ENCODE data around the gene ZBTB16. TPM values are rescaled to one million over a fixed set of nuclear protein-coding genes. Genes with fewer than 3 reads are reported as not detected.
"Not testable (repeated sequence)": the region's sequence is repeated elsewhere in the genome, so short reads cannot be mapped to it uniquely, and the experiment has no call there.

ZBTB16 gene
- total RNA-seq, 1 donor from 2014 or later: 5.8 TPM

DNA sequence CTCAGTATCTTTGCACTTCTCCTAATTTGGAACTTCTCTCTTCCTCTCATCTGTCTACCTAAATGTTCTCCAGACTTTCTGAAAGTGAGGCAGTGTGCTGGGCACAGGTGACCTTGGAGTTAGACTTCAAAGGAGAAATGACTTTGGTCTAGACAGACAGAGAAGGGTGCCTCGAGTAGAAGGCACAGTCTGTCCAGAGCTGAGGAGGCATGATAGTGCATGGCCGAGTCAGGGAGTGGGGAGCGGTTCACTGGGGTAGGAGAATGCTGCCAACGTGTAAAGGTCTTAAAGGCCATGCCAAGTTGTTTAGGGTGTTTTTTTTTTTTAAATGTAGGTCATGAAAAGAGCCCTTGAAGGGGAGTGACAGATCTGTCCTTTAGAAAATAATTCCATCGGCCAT, 17.3 kb upstream of the ZBTB16 start:
- intact Hi-C loops (cut with micrococcal nuclease): no loop called here

GRCh38 chr11:114044042-114044871, 15.3 kb upstream of the ZBTB16 start:
- intact Hi-C loops (cut with micrococcal nuclease): no loop called here

DNA sequence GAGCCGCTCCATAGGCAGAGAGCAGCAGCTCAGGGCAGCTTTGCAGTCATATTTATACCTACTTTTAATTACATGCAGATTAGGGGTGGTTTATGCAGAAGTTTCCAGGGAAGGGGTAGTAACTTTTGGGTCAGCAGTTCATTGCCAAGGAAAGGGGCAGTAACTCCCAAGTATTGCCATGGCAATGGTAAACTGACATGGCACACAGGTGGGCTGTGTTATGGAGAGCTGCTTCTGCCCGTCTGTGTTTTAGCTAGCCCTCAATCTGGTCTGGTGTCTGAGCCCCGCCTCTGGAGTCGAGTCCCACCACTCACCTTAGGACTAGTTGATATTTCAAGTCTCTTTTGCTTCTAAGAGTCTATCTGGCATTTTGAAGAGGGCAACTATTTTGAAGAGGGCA, 12.2 kb upstream of the ZBTB16 start:
- intact Hi-C loops (cut with micrococcal nuclease): no loop called here

- intact Hi-C loops (cut with micrococcal nuclease): no loop called here
Measured at GRCh38 chr11:114049050-114049449, 10.5 kb upstream of the ZBTB16 start.

DNA sequence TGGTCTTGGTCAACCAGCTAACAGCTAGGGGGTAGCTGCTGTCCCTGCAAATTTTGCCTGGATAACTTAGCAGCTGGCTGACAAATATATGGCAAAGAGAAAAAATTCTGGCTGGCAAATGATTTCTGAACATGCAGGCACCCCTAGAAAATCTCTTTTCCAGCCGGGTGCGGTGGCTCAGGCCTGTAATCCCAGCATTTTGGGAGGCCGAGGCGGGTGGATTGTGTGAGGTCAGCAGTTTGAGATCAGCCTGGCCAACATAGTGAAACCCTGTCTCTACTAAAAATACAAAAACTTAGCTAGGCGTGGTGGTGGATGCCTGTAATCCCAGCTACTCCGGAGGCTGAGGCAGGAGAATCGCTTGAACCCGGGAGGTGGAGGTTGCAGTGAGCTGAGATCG, 9.7 kb upstream of the ZBTB16 start:
- intact Hi-C loops (cut with micrococcal nuclease): not testable (repeated sequence)

- intact Hi-C loops (cut with micrococcal nuclease): no loop called here
Measured at GRCh38 chr11:114050258-114050927, 9.1 kb upstream of the ZBTB16 start.

DNA sequence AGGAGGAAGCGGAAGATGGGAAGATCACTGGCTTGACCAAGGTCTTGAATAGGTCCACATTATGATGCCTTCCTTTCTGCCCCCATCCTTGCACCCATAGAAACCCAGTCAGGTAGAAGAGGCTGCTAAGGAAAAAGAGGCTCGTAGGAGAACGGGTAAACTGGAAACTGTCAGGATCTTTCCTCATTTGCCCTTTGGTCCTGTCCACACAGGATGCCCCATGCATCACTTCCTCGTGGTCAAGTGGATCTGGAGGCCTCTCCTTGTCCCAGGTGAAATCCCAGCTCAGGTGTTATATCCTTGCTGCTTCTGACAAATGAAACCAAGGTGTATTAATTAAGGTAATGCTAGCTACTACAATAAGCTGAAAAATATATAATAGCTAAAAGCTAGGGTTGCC, 8.0 kb upstream of the ZBTB16 start:
- intact Hi-C loops (cut with micrococcal nuclease): no loop called here

GRCh38 chr11:114052160-114052559, 7.4 kb upstream of the ZBTB16 start:
- intact Hi-C loops (cut with micrococcal nuclease): no loop called here

GRCh38 chr11:114053406-114053805, 6.1 kb upstream of the ZBTB16 start:
- intact Hi-C loops (cut with micrococcal nuclease): no loop called here

DNA sequence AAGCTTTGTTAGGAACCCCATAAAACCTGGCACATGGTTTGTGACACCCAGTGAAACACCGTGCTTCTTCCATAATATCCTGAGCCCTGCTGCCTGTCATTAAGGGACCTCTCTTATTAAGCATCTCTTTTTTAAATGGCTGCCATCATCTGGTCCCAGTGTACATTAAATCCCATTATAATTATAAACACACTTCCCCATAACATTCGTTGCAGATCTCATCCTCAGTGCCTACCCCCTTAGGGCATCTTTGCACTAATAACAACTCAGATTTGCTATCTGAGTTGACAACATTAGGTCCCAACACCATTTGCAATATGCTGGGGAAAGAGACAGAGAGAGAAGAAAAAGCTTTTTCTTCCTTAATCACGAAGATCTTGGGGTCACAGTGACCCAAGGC, 4.7 kb upstream of the ZBTB16 start:
- intact Hi-C loops (cut with micrococcal nuclease): no loop called here

GRCh38 chr11:114056409-114056808, 3.1 kb upstream of the ZBTB16 start:
- intact Hi-C loops (cut with micrococcal nuclease): no loop called here

DNA sequence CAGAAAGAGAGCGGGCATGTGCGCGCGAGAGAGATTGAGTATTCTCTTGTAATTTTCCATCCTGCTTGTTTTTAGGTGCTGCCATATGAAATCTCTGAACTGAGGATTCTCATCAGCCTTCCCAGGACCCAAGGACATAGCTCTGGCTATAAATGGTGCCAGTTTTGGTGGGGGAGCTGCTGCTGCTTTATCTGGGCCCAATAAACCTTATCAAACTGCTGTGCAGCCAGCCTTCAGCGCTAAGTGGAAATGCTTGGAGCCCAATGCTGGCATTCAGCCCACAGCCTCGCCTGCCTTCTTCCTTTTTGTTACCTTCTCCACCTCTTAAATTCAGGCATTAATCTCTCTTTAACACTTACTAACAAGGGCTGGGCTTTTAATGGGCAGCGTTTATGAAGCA, 2.4 kb upstream of the ZBTB16 start:
- intact Hi-C loops (cut with micrococcal nuclease): no loop called here

GRCh38 chr11:114057605-114058004, 1.9 kb upstream of the ZBTB16 start:
- intact Hi-C loops (cut with micrococcal nuclease): no loop called here

- intact Hi-C loops (cut with micrococcal nuclease): no loop called here
Measured at GRCh38 chr11:114058026-114058706, 1.3 kb upstream of the ZBTB16 start.

- intact Hi-C loops (cut with micrococcal nuclease): loop anchor here (1.0 kb wide), 1 partner anchor 202 kb away; no protein-coding TSS in a partner anchor
Measured at GRCh38 chr11:114058871-114059277, 637 bp upstream of the ZBTB16 start.

- intact Hi-C loops (cut with micrococcal nuclease): loop anchor here (1.0 to 5.0 kb wide), 4 partner anchors 23 to 201 kb away; no protein-coding TSS in a partner anchor
Measured at GRCh38 chr11:114059984-114060391, 477 bp downstream of the ZBTB16 start.

GRCh38 chr11:114060392-114061047, 1.0 kb downstream of the ZBTB16 start:
- intact Hi-C loops (cut with micrococcal nuclease): loop anchor here (2.0 to 5.0 kb wide), 3 partner anchors 24 to 157 kb away; no protein-coding TSS in a partner anchor

DNA sequence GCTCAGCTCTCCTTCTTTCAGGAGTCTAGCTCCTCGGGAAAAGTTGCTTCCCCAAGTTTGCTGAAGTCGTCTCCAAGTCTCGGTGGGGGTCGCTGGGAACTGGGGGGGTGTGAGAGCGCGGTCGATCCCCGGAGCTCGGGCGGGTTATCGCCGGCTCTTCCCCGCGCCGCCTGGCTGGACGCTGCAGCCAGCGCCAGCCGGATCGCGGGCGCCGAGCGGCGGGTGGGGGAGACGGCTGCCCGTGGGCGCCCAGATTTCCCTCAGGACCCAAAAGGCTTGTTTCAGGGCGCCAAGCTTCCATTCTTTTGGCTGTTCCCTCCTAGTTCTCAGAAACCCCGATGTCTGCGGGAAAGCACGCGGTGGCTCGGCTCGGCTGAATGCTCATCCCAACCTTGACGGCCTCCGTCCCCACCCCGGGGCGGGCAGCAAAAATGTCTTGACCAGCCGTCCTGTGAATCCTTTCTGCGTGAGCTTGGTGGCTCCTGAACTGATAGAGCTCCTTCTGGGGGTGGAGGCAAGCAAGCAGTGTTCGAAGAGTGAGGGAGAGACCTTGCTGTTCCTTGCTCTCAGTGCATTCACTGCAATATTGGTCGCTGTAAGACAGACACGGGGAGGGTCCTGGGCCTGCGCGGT, 1.7 kb downstream of the ZBTB16 start:
- intact Hi-C loops (cut with micrococcal nuclease): loop anchor here (2.0 to 5.0 kb wide), 3 partner anchors 24 to 156 kb away; no protein-coding TSS in a partner anchor

GRCh38 chr11:114061681-114062049, 2.2 kb downstream of the ZBTB16 start:
- intact Hi-C loops (cut with micrococcal nuclease): loop anchor here (2.0 to 5.0 kb wide), 3 partner anchors 25 to 156 kb away; no protein-coding TSS in a partner anchor

DNA sequence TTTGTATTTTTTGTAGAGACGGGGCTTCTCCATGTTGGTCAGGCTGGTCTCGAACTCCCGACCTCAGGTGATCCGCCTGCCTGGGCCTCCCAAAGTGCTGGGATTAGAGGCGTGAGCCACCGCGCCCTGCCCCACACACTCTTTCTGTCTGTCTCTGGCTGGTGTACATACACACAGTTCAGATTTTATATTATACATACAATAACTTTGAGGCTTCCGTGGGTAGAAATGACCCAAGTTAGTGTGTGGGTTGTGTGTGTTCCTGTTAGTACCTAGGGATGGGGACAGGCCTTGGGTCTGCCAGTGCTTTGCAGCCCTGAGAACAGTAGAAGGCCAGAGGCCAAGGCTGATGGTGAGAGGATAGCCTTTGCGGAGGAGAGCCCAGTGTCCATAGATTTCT, 2.8 kb downstream of the ZBTB16 start:
- intact Hi-C loops (cut with micrococcal nuclease): loop anchor here (5.0 kb wide), 2 partner anchors 105 to 155 kb away; no protein-coding TSS in a partner anchor
